NK-92 treated with Interleukin-12 subunit alpha and Interleukin-12 subunit beta, amount 100 ng/mL, for 24 hours (cell line): Measurements from ENCODE around the gene SP3.
"Not testable (repeated sequence)": the region's sequence is repeated elsewhere in the genome, so short reads cannot be mapped to it uniquely, and the experiment has no call there.

ENCODE experiments used
- DNase-seq: peaks from one replicate; lab custom pipeline; 2025; lab: John Stamatoyannopoulos, UW

Gene SP3

GRCh38 chr2:173891315-173892037, 73.7 kb downstream of the SP3 start:
- DNase-seq, result no peak

GRCh38 chr2:173889464-173889863, 75.7 kb downstream of the SP3 start:
- DNase-seq, result not testable (repeated sequence)

- DNase-seq, result no peak
These were observed 78.6 kb downstream of the SP3 start for GRCh38 chr2:173886613-173887012.

- DNase-seq, result no peak
These were observed 81.0 kb downstream of the SP3 start for GRCh38 chr2:173884025-173884802.

GRCh38 chr2:173881886-173882285, 83.3 kb downstream of the SP3 start:
- no peak for DNase-seq

- DNase-seq, result no peak
These were observed 83.7 kb downstream of the SP3 start for GRCh38 chr2:173881461-173881860.

- no peak for DNase-seq
These were observed 84.6 kb downstream of the SP3 start for GRCh38 chr2:173880561-173880960.

GRCh38 chr2:173876833-173877413, 88.2 kb downstream of the SP3 start:
- no peak for DNase-seq

GRCh38 chr2:173874894-173875237, 90.3 kb downstream of the SP3 start:
- no peak for DNase-seq

GRCh38 chr2:173874003-173874893, 90.9 kb downstream of the SP3 start:
- no peak for DNase-seq

GRCh38 chr2:173872714-173873113, 92.5 kb downstream of the SP3 start:
- DNase-seq, result no peak

- no peak for DNase-seq
These were observed 95.6 kb downstream of the SP3 start for GRCh38 chr2:173869244-173870229.

- no peak for DNase-seq
These were observed 96.8 kb downstream of the SP3 start for GRCh38 chr2:173868406-173868805.

GRCh38 chr2:173866874-173867618, 98.1 kb downstream of the SP3 start:
- no peak for DNase-seq

GRCh38 chr2:173865971-173866873, 99.0 kb downstream of the SP3 start:
- no peak for DNase-seq

GRCh38 chr2:173862612-173863217, 102.5 kb downstream of the SP3 start:
- DNase-seq, result no peak

GRCh38 chr2:173860566-173860965, 104.6 kb downstream of the SP3 start:
- no peak for DNase-seq

GRCh38 chr2:173860082-173860481, 105.1 kb downstream of the SP3 start:
- DNase-seq, result no peak

GRCh38 chr2:173858291-173858731, 106.9 kb downstream of the SP3 start:
- no peak for DNase-seq
